Activated T-helper 17 cell treated with anti-CD3 and anti-CD28 coated beads, Interleukin-2, amount 50 U/mL, for 72 hours (primary cell): ENCODE results near the gene TTBK1. TPM values are rescaled to one million over a fixed set of nuclear protein-coding genes. Genes with fewer than 3 reads are reported as not detected.

Experiments used
- ATAC-seq: fragments of 150-1000 bp; cut with Tn5 transposase; replicated peaks from 2 replicates; pipeline ENCODE4 v1.10.0; 2021; ENCODE audit warnings: mild to moderate bottlenecking, moderate library complexity
- H3K27ac Mint-ChIP-seq: one replicate; pipeline ENCODE4 v1.8.0; 2022; ENCODE audit warnings: mixed read lengths
- H3K27me3 Mint-ChIP-seq: one replicate; pipeline ENCODE4 v1.8.0; 2022; ENCODE audit warnings: mixed read lengths
- H3K36me3 Mint-ChIP-seq: one replicate; pipeline ENCODE4 v1.8.0; 2022; ENCODE audit warnings: low read depth, mild to moderate bottlenecking, mixed read lengths
- H3K4me1 Mint-ChIP-seq: one replicate; pipeline ENCODE4 v1.8.0; 2022; ENCODE audit warnings: mixed read lengths
- H3K4me3 Mint-ChIP-seq: one replicate; pipeline ENCODE4 v1.8.0; 2022; ENCODE audit warnings: mild to moderate bottlenecking, mixed read lengths
- H3K9me3 Mint-ChIP-seq: one replicate; pipeline ENCODE4 v1.8.0; 2022; ENCODE audit warnings: mixed read lengths
- total RNA-seq, 2 donors: library from RNA; stranded (reverse); gene quantifications; one replicate each; pipeline ENCODE4 v1.2.3, GENCODE V29; 2022

TTBK1 gene
- total RNA-seq, 2 donors from 2014 or later: 2.2 to 3.6 TPM

- Mint-ChIP-seq H3K36me3 (peaks cover 42% of the 10 kb centered on the region), H3K4me3 (no peak overlapping the region), H3K9me3 (no peaks in the 10 kb centered on the region), H3K27ac (no peak overlapping the region), H3K27me3 (no peaks in the 10 kb centered on the region), H3K4me1 (no peaks in the 10 kb centered on the region)
- no peak for ATAC-seq
Observed at GRCh38 chr6:43216200-43216599, 27.1 kb upstream of the TTBK1 start.

- peaks cover 51% of the 10 kb centered on the region for H3K36me3 Mint-ChIP-seq
- no peaks in the 10 kb centered on the region for H3K9me3 Mint-ChIP-seq
- no peak overlapping the region for H3K27ac Mint-ChIP-seq
- H3K27me3 Mint-ChIP-seq: no peaks in the 10 kb centered on the region
- no peak overlapping the region for H3K4me3 Mint-ChIP-seq
- ATAC-seq: no peak
- no peaks in the 10 kb centered on the region for H3K4me1 Mint-ChIP-seq
Observed at GRCh38 chr6:43217351-43217750, 25.9 kb upstream of the TTBK1 start.

- H3K27me3 Mint-ChIP-seq: no peaks in the 10 kb centered on the region
- peaks cover 64% of the 10 kb centered on the region for H3K36me3 Mint-ChIP-seq
- peaks cover 7% of the 10 kb centered on the region for H3K4me1 Mint-ChIP-seq
- H3K9me3 Mint-ChIP-seq: no peaks in the 10 kb centered on the region
- H3K27ac Mint-ChIP-seq: peak overlapping the region; percentile 3
- ATAC-seq: no peak
- no peak overlapping the region for H3K4me3 Mint-ChIP-seq
Observed at GRCh38 chr6:43219119-43219518, 24.2 kb upstream of the TTBK1 start.

- Mint-ChIP-seq H3K4me1 (peaks cover 12% of the 10 kb centered on the region), H3K4me3 (no peak overlapping the region), H3K27ac (peak overlapping the region; percentile 3), H3K36me3 (peaks cover 71% of the 10 kb centered on the region), H3K27me3 (no peaks in the 10 kb centered on the region), H3K9me3 (no peaks in the 10 kb centered on the region)
- no peak for ATAC-seq
Observed at GRCh38 chr6:43219814-43220213, 23.5 kb upstream of the TTBK1 start.

- peaks cover 76% of the 10 kb centered on the region for H3K36me3 Mint-ChIP-seq
- no peak for ATAC-seq
- H3K27ac Mint-ChIP-seq: peak overlapping the region; percentile 79
- H3K4me1 Mint-ChIP-seq: peaks cover 16% of the 10 kb centered on the region
- H3K4me3 Mint-ChIP-seq: no peak overlapping the region
- no peaks in the 10 kb centered on the region for H3K27me3 Mint-ChIP-seq
- H3K9me3 Mint-ChIP-seq: no peaks in the 10 kb centered on the region
Observed at GRCh38 chr6:43220439-43220951, 22.8 kb upstream of the TTBK1 start.

GRCh38 chr6:43221046-43221972, 22.0 kb upstream of the TTBK1 start:
- peak overlapping the region; percentile 79 for H3K27ac Mint-ChIP-seq
- no peaks in the 10 kb centered on the region for H3K9me3 Mint-ChIP-seq
- no peaks in the 10 kb centered on the region for H3K27me3 Mint-ChIP-seq
- peaks cover 18% of the 10 kb centered on the region for H3K4me1 Mint-ChIP-seq
- H3K36me3 Mint-ChIP-seq: peaks cover 72% of the 10 kb centered on the region
- ATAC-seq: no peak
- H3K4me3 Mint-ChIP-seq: peak overlapping the region; percentile 89

- peaks cover 18% of the 10 kb centered on the region for H3K4me1 Mint-ChIP-seq
- H3K4me3 Mint-ChIP-seq: peak overlapping the region; percentile 89
- peaks cover 62% of the 10 kb centered on the region for H3K36me3 Mint-ChIP-seq
- no peak for ATAC-seq
- H3K9me3 Mint-ChIP-seq: no peaks in the 10 kb centered on the region
- H3K27ac Mint-ChIP-seq: peak overlapping the region; percentile 79
- H3K27me3 Mint-ChIP-seq: no peaks in the 10 kb centered on the region
Observed at GRCh38 chr6:43222418-43223059, 20.7 kb upstream of the TTBK1 start.

- Mint-ChIP-seq H3K36me3 (peaks cover 58% of the 10 kb centered on the region), H3K4me1 (peaks cover 18% of the 10 kb centered on the region), H3K9me3 (no peaks in the 10 kb centered on the region), H3K27me3 (no peaks in the 10 kb centered on the region), H3K4me3 (peak overlapping the region; percentile 89), H3K27ac (peak overlapping the region; percentile 71)
- no peak for ATAC-seq
Observed at GRCh38 chr6:43223175-43223574, 20.1 kb upstream of the TTBK1 start.

GRCh38 chr6:43226192-43226851, 17.0 kb upstream of the TTBK1 start:
- Mint-ChIP-seq H3K9me3 (no peaks in the 10 kb centered on the region), H3K4me1 (peaks cover 22% of the 10 kb centered on the region), H3K27me3 (no peaks in the 10 kb centered on the region), H3K36me3 (peaks cover 35% of the 10 kb centered on the region), H3K4me3 (peak overlapping the region; percentile 89), H3K27ac (peak overlapping the region; percentile 95)
- ATAC-seq: no peak

GRCh38 chr6:43228951-43229802, 14.1 kb upstream of the TTBK1 start, which contains the start of gene DNPH1:
TSS of gene DNPH1 (minus strand) at chr6:43229481. CDS start at chr6:43229456, 25 bp downstream.
- peaks cover 13% of the 10 kb centered on the region for H3K36me3 Mint-ChIP-seq
- no peaks in the 10 kb centered on the region for H3K27me3 Mint-ChIP-seq
- H3K9me3 Mint-ChIP-seq: no peaks in the 10 kb centered on the region
- H3K27ac Mint-ChIP-seq: peak within 1 kb of the TSS; percentile 93
- ATAC-seq: peak; percentile 89
- H3K4me1 Mint-ChIP-seq: peaks cover 14% of the 10 kb centered on the region
- peak within 1 kb of the TSS; percentile 95 for H3K4me3 Mint-ChIP-seq

- Mint-ChIP-seq H3K4me1 (peaks cover 10% of the 10 kb centered on the region), H3K4me3 (peak overlapping the region; percentile 85), H3K27ac (peak overlapping the region; percentile 93), H3K9me3 (no peaks in the 10 kb centered on the region), H3K27me3 (no peaks in the 10 kb centered on the region), H3K36me3 (peaks cover 7% of the 10 kb centered on the region)
- peak; percentile 5 for ATAC-seq
Observed at GRCh38 chr6:43229803-43230620, 13.3 kb upstream of the TTBK1 start.

- no peak for ATAC-seq
- peaks cover 4% of the 10 kb centered on the region for H3K4me1 Mint-ChIP-seq
- no peaks in the 10 kb centered on the region for H3K36me3 Mint-ChIP-seq
- H3K9me3 Mint-ChIP-seq: no peaks in the 10 kb centered on the region
- no peak overlapping the region for H3K4me3 Mint-ChIP-seq
- no peaks in the 10 kb centered on the region for H3K27me3 Mint-ChIP-seq
- H3K27ac Mint-ChIP-seq: no peak overlapping the region
Observed at GRCh38 chr6:43231053-43231452, 12.2 kb upstream of the TTBK1 start.
